Fibroblast of skin of back (primary cell): Measurements from ENCODE around the gene NKIRAS1.
"Not testable (repeated sequence)": the region's sequence is repeated elsewhere in the genome, so short reads cannot be mapped to it uniquely, and the experiment has no call there.

Experiments used
- DNase-seq: peaks from one replicate; pipeline ENCODE4 v3.0.0-alpha.2; 2013

Gene NKIRAS1

GRCh38 chr3:23895181-23895580, 21.6 kb downstream of the NKIRAS1 start:
- no peak for DNase-seq

DNA sequence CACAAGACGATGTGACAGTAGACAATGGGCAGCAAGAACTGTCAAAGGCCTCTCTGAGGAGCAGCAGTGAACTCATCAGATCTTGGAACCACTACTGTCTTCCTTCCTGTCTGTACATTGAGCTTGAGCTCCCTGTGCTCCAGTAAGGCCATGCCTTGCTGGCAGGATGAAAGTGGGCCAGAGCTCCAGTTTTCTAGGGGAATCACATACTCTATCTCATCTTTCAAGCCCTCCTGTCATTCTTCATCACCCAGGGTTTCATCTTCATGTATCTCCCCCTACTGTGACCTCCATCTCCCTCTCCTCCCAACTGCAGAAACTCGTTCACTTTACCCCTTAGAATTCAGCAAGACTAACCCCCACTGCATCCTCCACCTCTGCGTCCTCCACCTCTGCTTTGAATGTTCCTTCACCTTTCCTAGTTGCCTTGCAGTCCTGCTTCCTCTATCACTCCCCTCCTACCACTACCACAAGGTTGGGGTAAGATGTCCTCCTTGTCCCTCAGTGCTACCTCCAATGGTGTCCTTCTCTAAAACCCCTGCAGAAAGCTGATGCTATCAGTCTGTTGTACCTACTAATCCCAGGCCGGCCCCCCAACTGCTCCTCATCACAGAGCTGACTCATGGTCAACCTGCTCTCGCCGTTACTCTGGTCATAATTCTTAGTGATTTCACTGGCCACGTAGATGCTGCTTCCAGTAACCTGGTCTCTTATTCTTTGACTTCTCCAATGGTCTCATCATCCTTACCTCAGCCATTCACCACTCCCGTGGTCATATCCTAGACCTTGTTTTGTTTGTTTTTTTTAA, 22.3 kb downstream of the NKIRAS1 start:
- DNase-seq: no peak

DNA sequence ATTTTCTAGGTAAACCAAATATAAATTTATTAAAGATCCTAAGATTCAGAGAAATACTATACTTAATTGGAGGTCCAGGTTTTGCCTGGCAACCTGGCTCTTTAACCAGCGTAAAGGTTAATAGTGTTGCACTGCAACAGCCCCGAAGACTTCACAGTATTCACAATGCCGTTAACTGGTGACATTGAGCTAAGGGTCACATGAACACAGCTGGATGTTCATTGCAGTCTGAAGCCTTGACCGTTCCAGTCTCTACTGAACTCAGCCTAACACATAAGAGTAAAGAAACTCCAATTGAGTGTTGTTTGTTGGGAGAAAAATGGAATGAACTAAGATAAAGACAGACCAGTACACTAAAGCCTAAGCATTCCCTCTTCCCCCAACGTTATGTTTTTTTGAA, 26.8 kb downstream of the NKIRAS1 start:
- DNase-seq: no peak

GRCh38 chr3:23889386-23889785, 27.4 kb downstream of the NKIRAS1 start:
- no peak for DNase-seq

- DNase-seq: peak; percentile 34
These were observed 28.1 kb downstream of the NKIRAS1 start for GRCh38 chr3:23888617-23889228.

GRCh38 chr3:23886311-23886710, 30.5 kb downstream of the NKIRAS1 start:
- DNase-seq: no peak

DNA sequence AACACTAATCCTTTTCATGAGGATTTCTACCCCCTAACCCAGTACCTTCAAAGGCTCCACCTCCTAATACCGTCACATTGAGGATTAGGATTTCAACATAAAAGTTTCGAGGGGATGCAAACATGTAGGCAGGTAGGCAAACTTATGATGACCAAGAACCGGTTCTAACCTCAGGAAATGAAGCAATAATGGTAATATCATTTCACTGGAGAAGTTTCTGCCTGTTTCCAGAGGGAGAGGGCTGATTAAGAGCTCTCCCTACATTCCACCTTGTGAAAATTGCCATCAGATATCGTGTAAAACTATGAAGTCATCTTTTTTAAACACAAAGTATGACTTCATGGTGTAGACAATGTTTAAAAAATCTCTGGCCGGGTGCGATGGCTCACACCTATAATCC, 31.6 kb downstream of the NKIRAS1 start:
- DNase-seq: no peak

DNA sequence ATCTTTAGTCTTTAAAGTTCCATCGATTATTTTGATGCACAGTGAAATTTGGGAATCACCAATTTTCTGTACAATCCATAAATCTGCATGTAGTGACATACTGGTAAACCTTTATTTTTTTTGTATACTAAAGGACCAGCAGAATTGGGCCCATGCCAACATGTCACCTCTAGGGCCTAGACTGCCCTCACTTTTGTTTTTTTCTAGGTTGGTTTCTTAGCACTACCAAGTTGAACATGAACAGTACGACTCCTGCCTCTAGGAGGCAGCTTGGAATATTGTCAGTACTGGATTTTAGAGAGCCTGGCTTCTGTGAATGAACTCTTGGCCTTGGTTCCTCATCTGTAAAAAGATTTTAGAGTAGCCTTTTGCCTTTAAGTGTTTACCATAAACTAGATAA, 32.3 kb downstream of the NKIRAS1 start:
- no peak for DNase-seq

GRCh38 chr3:23882487-23882918, 34.3 kb downstream of the NKIRAS1 start:
- no peak for DNase-seq

DNA sequence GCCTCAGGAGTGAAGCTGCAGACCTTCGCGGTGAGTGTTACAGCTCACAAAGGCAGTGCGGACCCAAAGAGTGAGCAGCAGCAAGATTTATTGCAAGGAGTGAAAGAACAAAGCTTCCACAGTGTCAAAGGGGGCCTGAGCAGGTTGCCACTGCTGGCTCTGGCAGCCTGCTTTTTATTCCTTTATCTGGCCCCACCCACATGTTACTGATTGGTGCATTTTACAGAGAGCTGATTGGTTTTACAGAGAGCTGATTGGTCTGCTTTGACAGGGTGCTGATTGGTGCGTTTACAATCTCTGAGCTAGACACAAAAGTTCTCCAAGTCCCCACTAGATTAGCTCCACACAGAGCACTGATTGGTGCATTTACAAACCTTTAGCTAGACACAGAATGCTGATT, 34.8 kb downstream of the NKIRAS1 start:
- DNase-seq: not testable (repeated sequence)

GRCh38 chr3:23880703-23881339, 36.0 kb downstream of the NKIRAS1 start:
- no peak for DNase-seq

GRCh38 chr3:23879485-23879884, 37.3 kb downstream of the NKIRAS1 start:
- no peak for DNase-seq

GRCh38 chr3:23877329-23877980, 39.3 kb downstream of the NKIRAS1 start:
- peak; percentile 88 for DNase-seq

- no peak for DNase-seq
These were observed 39.9 kb downstream of the NKIRAS1 start for GRCh38 chr3:23876923-23877322.

- DNase-seq: peak; percentile 67
These were observed 41.6 kb downstream of the NKIRAS1 start for GRCh38 chr3:23875113-23875725.

- peak; percentile 89 for DNase-seq
These were observed 42.3 kb downstream of the NKIRAS1 start for GRCh38 chr3:23874359-23875112.

GRCh38 chr3:23873941-23874340, 42.8 kb downstream of the NKIRAS1 start:
- no peak for DNase-seq

GRCh38 chr3:23872330-23872729, 44.5 kb downstream of the NKIRAS1 start:
- no peak for DNase-seq

- not testable (repeated sequence) for DNase-seq
These were observed 45.4 kb downstream of the NKIRAS1 start for GRCh38 chr3:23871361-23871760.

GRCh38 chr3:23870663-23871043, 46.1 kb downstream of the NKIRAS1 start:
- DNase-seq: not testable (repeated sequence)

GRCh38 chr3:23869977-23870662, 46.7 kb downstream of the NKIRAS1 start:
- no peak for DNase-seq
